Astrocyte (in vitro differentiated cells and primary cell): Measurements from ENCODE around the gene LYZ. TPM values are rescaled to one million over a fixed set of nuclear protein-coding genes. Genes with fewer than 3 reads are reported as not detected.

Source experiments
- DNase-seq: peaks from one replicate; pipeline ENCODE4 v3.0.0-alpha.2; 2010; ENCODE audit warnings: low read depth
- FAIRE-seq: peaks from 2 replicates; lab custom pipeline; 2011; peaks lifted over from hg19 to GRCh38; lab: Jason Lieb, UNC
- H2AFZ ChIP-seq: 2 replicates; pipeline ENCODE4 v1.6.0; 2012; ENCODE audit warnings: low read depth, low read length, inconsistent platforms
- H3K27ac ChIP-seq: 2 replicates; pipeline ENCODE4 v1.5.1; 2011; ENCODE audit warnings: low read depth, low read length, inconsistent platforms
- H3K27me3 ChIP-seq: 2 replicates; pipeline ENCODE4 v1.6.0; 2011; ENCODE audit warnings: low read length, inconsistent platforms; ENCODE audit not compliant: insufficient read depth
- H3K36me3 ChIP-seq: 2 replicates; pipeline ENCODE4 v1.5.1; 2011; ENCODE audit warnings: low read length, inconsistent platforms; ENCODE audit not compliant: insufficient read depth
- H3K4me1 ChIP-seq: 2 replicates; pipeline ENCODE4 v1.5.1; 2011; ENCODE audit warnings: low read length, inconsistent platforms; ENCODE audit not compliant: insufficient read depth
- H3K4me2 ChIP-seq: 2 replicates; pipeline ENCODE4 v1.6.0; 2012; ENCODE audit warnings: low read length, inconsistent platforms
- H3K4me3 ChIP-seq: 2 replicates; pipeline ENCODE4 v1.5.1; 2011; ENCODE audit warnings: low read depth, mild to moderate bottlenecking, low read length, inconsistent platforms; ENCODE audit not compliant: insufficient read depth
- H3K79me2 ChIP-seq: 2 replicates; pipeline ENCODE4 v1.6.0; 2012; ENCODE audit warnings: mild to moderate bottlenecking, low read length, inconsistent platforms; ENCODE audit not compliant: insufficient read depth
- H3K9ac ChIP-seq: 2 replicates; pipeline ENCODE4 v1.6.0; 2012; ENCODE audit warnings: mild to moderate bottlenecking, low read length, inconsistent platforms
- H3K9me3 ChIP-seq: 2 replicates; pipeline ENCODE4 v1.5.1; 2012; ENCODE audit warnings: low read depth, mild to moderate bottlenecking, low read length, inconsistent platforms; ENCODE audit not compliant: insufficient read depth
- H4K20me1 ChIP-seq: 2 replicates; pipeline ENCODE4 v1.6.0; 2012; ENCODE audit warnings: low read length, inconsistent platforms; ENCODE audit not compliant: insufficient read depth
- H3K27ac Mint-ChIP-seq: one replicate; pipeline ENCODE4 v1.8.0; 2021; ENCODE audit warnings: mild to moderate bottlenecking, mixed read lengths; ENCODE audit not compliant: unreplicated experiment
- H3K27me3 Mint-ChIP-seq: one replicate; pipeline ENCODE4 v1.8.0; 2021; ENCODE audit warnings: low read depth, mixed read lengths; ENCODE audit not compliant: unreplicated experiment
- H3K36me3 Mint-ChIP-seq: one replicate; pipeline ENCODE4 v1.8.0; 2021; ENCODE audit warnings: low read depth, mixed read lengths; ENCODE audit not compliant: unreplicated experiment
- H3K4me1 Mint-ChIP-seq: one replicate; pipeline ENCODE4 v1.8.0; 2021; ENCODE audit warnings: low read depth, mixed read lengths; ENCODE audit not compliant: unreplicated experiment
- H3K4me3 Mint-ChIP-seq: one replicate; pipeline ENCODE4 v1.8.0; 2021; ENCODE audit warnings: mild to moderate bottlenecking, moderate library complexity, mixed read lengths; ENCODE audit not compliant: unreplicated experiment
- H3K9me3 Mint-ChIP-seq: one replicate; pipeline ENCODE4 v1.8.0; 2021; ENCODE audit warnings: mild to moderate bottlenecking, mixed read lengths; ENCODE audit not compliant: unreplicated experiment
- EZH2 ChIP-seq: IDR thresholded peaks from 2 replicates; pipeline ENCODE4 v1.6.1; 2012; ENCODE audit warnings: mild to moderate bottlenecking, low read length, inconsistent platforms; ENCODE audit not compliant: insufficient read depth
- total RNA-seq: library from RNA; stranded (reverse); gene quantifications from 2 replicates; pipeline ENCODE4 v1.2.1, GENCODE V29; 2021
- TF ChIP-seq, protein P1 (sequence below): IDR thresholded peaks from 2 replicates; pipeline ENCODE4 v1.5.1; 2011; ENCODE audit warnings: low read depth, mild to moderate bottlenecking, inconsistent platforms, low read length, moderate library complexity; ENCODE audit not compliant: insufficient read depth

The LYZ gene
- total RNA-seq, 1 donor from 2014 or later: 0.45 TPM

DNA sequence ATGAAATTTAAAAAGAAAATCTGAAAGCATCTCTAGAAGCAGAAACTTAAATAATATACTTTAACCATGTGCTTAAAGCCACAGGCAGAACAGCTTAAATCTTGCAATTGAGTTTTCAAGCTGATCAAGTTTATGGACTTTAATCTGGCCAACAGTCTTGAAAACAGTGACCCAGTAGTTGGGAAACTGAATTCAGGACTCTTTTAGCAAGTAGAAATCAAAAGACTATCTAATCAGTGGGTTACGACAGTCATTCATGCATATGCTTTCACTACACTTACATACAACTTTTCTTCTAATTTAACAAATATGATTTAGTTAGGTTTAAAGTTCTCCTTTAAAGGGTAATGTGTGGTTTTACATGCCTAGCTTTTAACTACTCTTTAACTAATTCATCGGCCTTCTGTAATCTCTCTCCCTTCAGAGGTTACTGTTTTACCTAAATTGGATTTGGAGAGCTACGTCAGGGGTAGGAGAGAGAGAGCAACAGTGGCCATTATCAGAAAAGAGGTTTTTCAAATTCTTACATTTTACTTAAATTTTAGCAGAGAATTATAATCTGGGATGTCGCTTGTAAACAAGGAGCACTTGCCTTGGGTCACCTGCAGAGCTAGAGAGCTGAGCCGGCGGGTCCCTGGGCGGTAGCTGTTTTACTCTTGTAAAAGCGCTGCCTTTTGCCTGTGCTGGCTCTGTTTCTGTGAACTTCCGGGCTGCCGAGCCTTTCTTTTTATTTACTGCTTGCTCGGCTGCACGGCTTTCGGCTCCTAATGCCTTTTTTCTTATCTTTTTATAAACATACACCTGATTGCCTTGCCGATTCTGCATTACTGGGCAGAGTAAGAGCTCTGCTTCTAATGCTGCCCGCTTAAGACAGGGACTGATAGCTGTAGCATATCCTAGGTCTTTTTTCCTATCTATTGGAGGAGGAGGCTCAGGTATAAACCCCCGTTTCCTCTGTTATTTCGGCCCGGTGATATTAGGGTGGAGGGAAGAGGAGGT is 17.4 kb upstream of the LYZ start:
- H2AFZ ChIP-seq: peak overlapping the region; percentile 61
- FAIRE-seq (no peak), DNase-seq (no peak)
- TF ChIP-seq, protein P1, sequence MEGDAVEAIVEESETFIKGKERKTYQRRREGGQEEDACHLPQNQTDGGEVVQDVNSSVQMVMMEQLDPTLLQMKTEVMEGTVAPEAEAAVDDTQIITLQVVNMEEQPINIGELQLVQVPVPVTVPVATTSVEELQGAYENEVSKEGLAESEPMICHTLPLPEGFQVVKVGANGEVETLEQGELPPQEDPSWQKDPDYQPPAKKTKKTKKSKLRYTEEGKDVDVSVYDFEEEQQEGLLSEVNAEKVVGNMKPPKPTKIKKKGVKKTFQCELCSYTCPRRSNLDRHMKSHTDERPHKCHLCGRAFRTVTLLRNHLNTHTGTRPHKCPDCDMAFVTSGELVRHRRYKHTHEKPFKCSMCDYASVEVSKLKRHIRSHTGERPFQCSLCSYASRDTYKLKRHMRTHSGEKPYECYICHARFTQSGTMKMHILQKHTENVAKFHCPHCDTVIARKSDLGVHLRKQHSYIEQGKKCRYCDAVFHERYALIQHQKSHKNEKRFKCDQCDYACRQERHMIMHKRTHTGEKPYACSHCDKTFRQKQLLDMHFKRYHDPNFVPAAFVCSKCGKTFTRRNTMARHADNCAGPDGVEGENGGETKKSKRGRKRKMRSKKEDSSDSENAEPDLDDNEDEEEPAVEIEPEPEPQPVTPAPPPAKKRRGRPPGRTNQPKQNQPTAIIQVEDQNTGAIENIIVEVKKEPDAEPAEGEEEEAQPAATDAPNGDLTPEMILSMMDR: no peak
- no peak for TF ChIP-seq EZH2
- H3K9me3 ChIP-seq: no peaks in the 10 kb centered on the region
- peak overlapping the region; percentile 84 for H3K4me2 ChIP-seq
- no peak overlapping the region for H3K27ac ChIP-seq
- Mint-ChIP-seq H3K27ac (no peak overlapping the region), H3K27me3 (peaks cover 15% of the 10 kb centered on the region), H3K4me3 (peak overlapping the region; percentile 68), H3K4me1 (peaks cover 1% of the 10 kb centered on the region), H3K36me3 (no peaks in the 10 kb centered on the region), H3K9me3 (no peaks in the 10 kb centered on the region)
- peak overlapping the region; percentile 55 for H3K4me3 ChIP-seq
- H3K36me3 ChIP-seq: no peaks in the 10 kb centered on the region
- peak overlapping the region; percentile 15 for H3K9ac ChIP-seq
- peaks cover 22% of the 10 kb centered on the region for H3K27me3 ChIP-seq
- H4K20me1 ChIP-seq: no peaks in the 10 kb centered on the region
- no peaks in the 10 kb centered on the region for H3K4me1 ChIP-seq
- no peaks in the 10 kb centered on the region for H3K79me2 ChIP-seq

- H3K27me3 ChIP-seq: peaks cover 22% of the 10 kb centered on the region
- no peaks in the 10 kb centered on the region for H3K36me3 ChIP-seq
- no peak overlapping the region for H3K27ac Mint-ChIP-seq
- no peak for TF ChIP-seq EZH2
- TF ChIP-seq, protein P1: no peak
- H3K4me2 ChIP-seq: peak overlapping the region; percentile 84
- FAIRE-seq (no peak), DNase-seq (no peak)
- peaks cover 15% of the 10 kb centered on the region for H3K27me3 Mint-ChIP-seq
- no peaks in the 10 kb centered on the region for H4K20me1 ChIP-seq
- H3K79me2 ChIP-seq: no peaks in the 10 kb centered on the region
- no peaks in the 10 kb centered on the region for H3K4me1 ChIP-seq
- peak overlapping the region; percentile 61 for H2AFZ ChIP-seq
- peak overlapping the region; percentile 55 for H3K4me3 ChIP-seq
- H3K4me1 Mint-ChIP-seq: peaks cover 1% of the 10 kb centered on the region
- H3K9ac ChIP-seq: peak overlapping the region; percentile 15
- peak overlapping the region; percentile 68 for H3K4me3 Mint-ChIP-seq
- H3K36me3 Mint-ChIP-seq: no peaks in the 10 kb centered on the region
- H3K27ac ChIP-seq: no peak overlapping the region
- no peaks in the 10 kb centered on the region for H3K9me3 ChIP-seq
- H3K9me3 Mint-ChIP-seq: no peaks in the 10 kb centered on the region
Observed at GRCh38 chr12:69331519-69331908, 16.7 kb upstream of the LYZ start.
